Nephron progenitor cell (in vitro differentiated cells): Measurements from ENCODE around the gene SORCS2.

Experiments used
- DNase-seq: peaks from one replicate; pipeline ENCODE4 v3.0.0; 2021
- H3K27ac Mint-ChIP-seq: 2 replicates; pipeline ENCODE4 v1.8.0; 2021; ENCODE audit warnings: mild to moderate bottlenecking, moderate library complexity, mixed read lengths
- H3K27me3 Mint-ChIP-seq: 2 replicates; pipeline ENCODE4 v1.8.0; 2021; ENCODE audit warnings: mild to moderate bottlenecking, low read depth, mixed read lengths; ENCODE audit not compliant: poor library complexity
- H3K36me3 Mint-ChIP-seq: 2 replicates; pipeline ENCODE4 v1.8.0; 2021; ENCODE audit warnings: low read depth, mixed read lengths
- H3K4me1 Mint-ChIP-seq: 2 replicates; pipeline ENCODE4 v1.8.0; 2021; ENCODE audit warnings: mixed read lengths
- H3K4me3 Mint-ChIP-seq: 2 replicates; pipeline ENCODE4 v1.8.0; 2021; ENCODE audit warnings: mild to moderate bottlenecking, moderate library complexity, mixed read lengths
- H3K9me3 Mint-ChIP-seq: 2 replicates; pipeline ENCODE4 v1.8.0; 2021; ENCODE audit warnings: mild to moderate bottlenecking, moderate library complexity, mixed read lengths
- CTCF ChIP-seq: fragments of 200-600 bp; sonication (generic); IDR thresholded peaks from 2 replicates; pipeline ENCODE4 v1.5.0; 2021; ENCODE audit warnings: antibody characterized with exemption

The SORCS2 gene

GRCh38 chr4:7704625-7705024 lies 512.3 kb downstream of the SORCS2 start:
- Mint-ChIP-seq H3K27ac (no peak overlapping the region), H3K4me3 (no peak overlapping the region), H3K9me3 (no peaks in the 10 kb centered on the region), H3K27me3 (peaks cover 10% of the 10 kb centered on the region), H3K4me1 (peaks cover 46% of the 10 kb centered on the region), H3K36me3 (no peaks in the 10 kb centered on the region)
- no peak for TF ChIP-seq CTCF
- DNase-seq, result no peak

- no peak for DNase-seq
- no peak overlapping the region for H3K27ac Mint-ChIP-seq
- H3K27me3 Mint-ChIP-seq, result peaks cover 10% of the 10 kb centered on the region
- H3K9me3 Mint-ChIP-seq, result no peaks in the 10 kb centered on the region
- no peak for TF ChIP-seq CTCF
- no peaks in the 10 kb centered on the region for H3K36me3 Mint-ChIP-seq
- no peak overlapping the region for H3K4me3 Mint-ChIP-seq
- H3K4me1 Mint-ChIP-seq, result peaks cover 46% of the 10 kb centered on the region
Measured at GRCh38 chr4:7705062-7705461, 512.7 kb downstream of the SORCS2 start.

- TF ChIP-seq CTCF, result no peak
- Mint-ChIP-seq H3K27ac (no peak overlapping the region), H3K36me3 (no peaks in the 10 kb centered on the region), H3K9me3 (no peaks in the 10 kb centered on the region), H3K27me3 (peaks cover 7% of the 10 kb centered on the region), H3K4me3 (no peak overlapping the region), H3K4me1 (peaks cover 49% of the 10 kb centered on the region)
- DNase-seq, result no peak
Measured at GRCh38 chr4:7705593-7705992, 513.3 kb downstream of the SORCS2 start.

GRCh38 chr4:7708238-7708637 lies 515.9 kb downstream of the SORCS2 start:
- DNase-seq, result no peak
- no peaks in the 10 kb centered on the region for H3K36me3 Mint-ChIP-seq

GRCh38 chr4:7708981-7709380 lies 516.6 kb downstream of the SORCS2 start:
- TF ChIP-seq CTCF, result no peak
- peaks cover 5% of the 10 kb centered on the region for H3K9me3 Mint-ChIP-seq
- peaks cover 8% of the 10 kb centered on the region for H3K27me3 Mint-ChIP-seq
- H3K27ac Mint-ChIP-seq, result no peak overlapping the region
- no peak overlapping the region for H3K4me3 Mint-ChIP-seq
- no peaks in the 10 kb centered on the region for H3K36me3 Mint-ChIP-seq
- H3K4me1 Mint-ChIP-seq, result peaks cover 53% of the 10 kb centered on the region
- DNase-seq, result no peak

More at GRCh38 chr4:7708238-7708637, 515.9 kb downstream of the SORCS2 start:
- Mint-ChIP-seq H3K27me3 (peaks cover 8% of the 10 kb centered on the region), H3K4me3 (no peak overlapping the region), H3K27ac (peak overlapping the region; percentile 86), H3K4me1 (peaks cover 50% of the 10 kb centered on the region), H3K9me3 (peaks cover 2% of the 10 kb centered on the region)
- no peak for TF ChIP-seq CTCF

GRCh38 chr4:7709431-7709830 lies 517.1 kb downstream of the SORCS2 start:
- Mint-ChIP-seq H3K27me3 (peaks cover 8% of the 10 kb centered on the region), H3K9me3 (peaks cover 5% of the 10 kb centered on the region), H3K27ac (no peak overlapping the region), H3K4me1 (peaks cover 53% of the 10 kb centered on the region), H3K36me3 (peaks cover 3% of the 10 kb centered on the region), H3K4me3 (no peak overlapping the region)
- no peak for TF ChIP-seq CTCF
- DNase-seq, result no peak
